Stimulated activated naive CD8-positive, alpha-beta T cell treated with anti-CD3 and anti-CD28 coated beads, Interleukin-15, Interleukin-2, amounts not matched to agents 100 U/mL and 50 U/mL, for 24 hours (primary cell): ENCODE measurements around the gene TYW1B.
"Not testable (repeated sequence)": the region's sequence is repeated elsewhere in the genome, so short reads cannot be mapped to it uniquely, and the experiment has no call there.

ENCODE experiments used
- ATAC-seq: fragments of 150-1000 bp; cut with Tn5 transposase; one replicate; pipeline ENCODE4 v1.10.0; 2021
- DNase-seq: peaks from one replicate; pipeline ENCODE4 v3.0.0; 2021

The TYW1B gene

DNA sequence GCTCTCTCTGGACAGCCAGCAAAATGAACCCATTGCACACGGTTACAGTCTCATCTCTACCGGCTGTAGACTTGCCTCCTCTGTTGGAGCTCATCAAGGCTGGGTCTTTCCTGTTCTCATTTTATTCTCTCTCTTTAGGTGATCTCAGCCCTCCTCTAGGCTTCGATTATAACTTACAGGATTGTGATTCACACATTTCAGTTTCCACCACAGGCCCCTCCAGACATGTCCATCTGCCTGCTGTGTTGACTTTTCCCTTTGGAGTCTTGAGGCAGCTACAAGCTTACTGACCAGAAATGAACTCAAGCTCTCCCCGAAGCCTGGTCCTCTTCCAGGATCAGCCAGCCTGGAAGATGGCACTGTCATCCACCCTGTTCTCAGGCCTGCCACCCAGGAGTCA lies 268.5 kb downstream of the TYW1B start:
- not testable (repeated sequence) for ATAC-seq

GRCh38 chr7:72556733-72557132 lies 271.3 kb downstream of the TYW1B start:
- ATAC-seq, DNase-seq: not testable (repeated sequence)

More for the DNA sequence above, 268.5 kb downstream of the TYW1B start:
- DNase-seq, result not testable (repeated sequence)

DNA sequence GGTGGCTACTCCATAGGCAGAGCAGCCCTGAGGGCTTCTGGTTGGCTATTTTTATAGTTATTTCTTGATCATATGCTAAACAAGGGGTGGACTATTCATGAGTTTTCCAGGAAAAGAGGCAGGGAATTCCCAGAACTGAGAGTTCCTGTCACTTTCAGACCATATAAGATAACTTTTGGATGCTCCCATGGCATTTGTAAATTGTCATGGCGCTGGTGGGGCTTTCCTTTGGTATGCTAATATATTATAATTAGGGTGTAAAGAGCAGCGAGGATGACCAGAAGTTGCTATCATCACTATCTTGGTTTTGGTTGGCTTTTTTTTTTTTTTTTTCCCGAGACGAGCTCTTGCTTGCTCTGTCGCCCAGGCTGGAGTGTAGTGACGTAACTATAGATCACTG lies 272.8 kb downstream of the TYW1B start:
- ATAC-seq, DNase-seq: not testable (repeated sequence)

GRCh38 chr7:72554401-72554800 lies 273.6 kb downstream of the TYW1B start:
- not testable (repeated sequence) for ATAC-seq, DNase-seq

- not testable (repeated sequence) for ATAC-seq, DNase-seq
Observed at GRCh38 chr7:72550454-72550853, 277.5 kb downstream of the TYW1B start.

GRCh38 chr7:72546586-72547237 lies 281.3 kb downstream of the TYW1B start:
- ATAC-seq, DNase-seq: not testable (repeated sequence)

GRCh38 chr7:72544531-72544930 lies 283.5 kb downstream of the TYW1B start:
- ATAC-seq, DNase-seq: not testable (repeated sequence)

DNA sequence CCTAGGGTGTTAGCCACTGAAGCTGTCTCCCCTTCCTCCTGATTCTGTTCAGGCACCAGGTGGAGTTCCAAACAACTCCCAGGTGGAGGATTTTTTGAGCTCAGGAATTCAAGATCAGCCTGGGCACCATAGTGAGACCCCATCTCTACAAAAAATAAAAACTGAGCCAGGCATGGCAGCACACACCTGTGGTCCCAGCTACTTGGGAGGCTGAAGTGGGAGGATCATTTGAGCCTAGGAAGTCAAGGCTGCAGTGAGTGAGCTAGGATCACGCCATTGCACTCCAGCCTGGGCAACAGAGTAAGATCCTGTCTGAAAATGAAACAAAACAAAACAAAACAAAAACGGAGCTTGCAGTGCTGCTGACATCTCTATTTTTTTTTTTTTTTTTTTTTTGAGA lies 287.1 kb downstream of the TYW1B start:
- ATAC-seq, result no peak
- no peak for DNase-seq

- DNase-seq (no peak), ATAC-seq (no peak)
Observed at GRCh38 chr7:72540106-72540611, 287.8 kb downstream of the TYW1B start.

DNA sequence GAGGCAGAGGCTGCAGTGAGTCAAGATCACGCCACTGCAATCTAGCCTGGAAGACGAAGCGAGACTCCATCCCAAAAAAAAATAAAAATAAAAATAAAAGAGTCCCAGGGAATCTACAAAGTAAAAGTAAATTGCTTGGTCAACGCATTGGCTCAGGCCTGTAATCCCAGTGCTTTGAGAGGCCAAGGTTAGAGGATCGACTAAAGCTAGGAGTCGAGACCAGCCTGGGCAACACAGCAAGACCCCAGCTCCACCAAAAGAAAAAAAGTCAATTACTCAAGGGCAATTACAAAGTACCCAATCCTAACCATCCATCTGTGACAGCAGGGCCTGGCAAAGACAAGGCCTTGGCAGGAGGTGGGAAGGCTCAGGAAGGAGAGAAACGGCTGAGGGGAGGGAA lies 288.3 kb downstream of the TYW1B start:
- DNase-seq (no peak), ATAC-seq (no peak)

- no peak for ATAC-seq
- DNase-seq, result no peak
Observed at GRCh38 chr7:72538856-72539255, 289.1 kb downstream of the TYW1B start.

- DNase-seq, result no peak
- no peak for ATAC-seq
Observed at GRCh38 chr7:72538147-72538546, 289.9 kb downstream of the TYW1B start.

DNA sequence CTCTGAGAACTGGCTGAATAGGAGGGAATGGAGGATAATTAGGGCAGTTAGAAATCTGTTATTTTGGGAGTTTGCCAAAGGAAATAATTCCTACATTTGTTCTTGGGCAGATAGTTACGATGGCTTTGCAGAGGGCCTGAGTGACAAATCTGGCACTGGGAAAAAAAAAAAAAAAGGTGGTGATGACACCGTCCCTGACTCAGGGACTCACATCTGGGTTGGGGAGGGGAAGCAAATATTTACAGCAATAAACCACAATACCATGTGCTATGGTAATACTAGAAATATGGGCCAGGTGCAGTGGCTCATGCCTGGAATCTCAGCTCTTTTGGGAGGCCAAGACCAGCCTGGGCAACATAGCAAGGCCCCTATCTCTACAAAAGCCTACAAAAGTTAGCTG lies 292.0 kb downstream of the TYW1B start:
- not testable (repeated sequence) for DNase-seq, ATAC-seq

DNA sequence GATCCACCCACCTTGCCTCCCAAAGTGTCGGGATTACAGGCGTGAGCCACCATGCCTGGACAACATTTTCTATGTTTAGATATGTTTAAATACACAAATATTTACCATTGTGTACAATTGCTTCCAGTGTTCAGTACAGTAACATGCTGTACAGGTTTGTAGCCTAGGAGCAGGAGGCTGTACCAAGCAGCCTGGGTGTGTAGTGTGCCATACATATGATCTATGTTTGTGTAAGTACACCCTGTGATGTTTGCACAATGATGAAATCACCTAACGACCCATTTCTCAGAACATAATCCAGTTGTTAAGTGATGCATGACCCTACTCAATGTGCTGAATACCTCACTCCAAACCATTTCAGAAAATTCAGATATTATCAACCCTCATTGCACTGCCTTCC lies 297.0 kb downstream of the TYW1B start:
- not testable (repeated sequence) for ATAC-seq, DNase-seq
